ENCODE data around the gene RNF141.

The RNF141 gene

DNA sequence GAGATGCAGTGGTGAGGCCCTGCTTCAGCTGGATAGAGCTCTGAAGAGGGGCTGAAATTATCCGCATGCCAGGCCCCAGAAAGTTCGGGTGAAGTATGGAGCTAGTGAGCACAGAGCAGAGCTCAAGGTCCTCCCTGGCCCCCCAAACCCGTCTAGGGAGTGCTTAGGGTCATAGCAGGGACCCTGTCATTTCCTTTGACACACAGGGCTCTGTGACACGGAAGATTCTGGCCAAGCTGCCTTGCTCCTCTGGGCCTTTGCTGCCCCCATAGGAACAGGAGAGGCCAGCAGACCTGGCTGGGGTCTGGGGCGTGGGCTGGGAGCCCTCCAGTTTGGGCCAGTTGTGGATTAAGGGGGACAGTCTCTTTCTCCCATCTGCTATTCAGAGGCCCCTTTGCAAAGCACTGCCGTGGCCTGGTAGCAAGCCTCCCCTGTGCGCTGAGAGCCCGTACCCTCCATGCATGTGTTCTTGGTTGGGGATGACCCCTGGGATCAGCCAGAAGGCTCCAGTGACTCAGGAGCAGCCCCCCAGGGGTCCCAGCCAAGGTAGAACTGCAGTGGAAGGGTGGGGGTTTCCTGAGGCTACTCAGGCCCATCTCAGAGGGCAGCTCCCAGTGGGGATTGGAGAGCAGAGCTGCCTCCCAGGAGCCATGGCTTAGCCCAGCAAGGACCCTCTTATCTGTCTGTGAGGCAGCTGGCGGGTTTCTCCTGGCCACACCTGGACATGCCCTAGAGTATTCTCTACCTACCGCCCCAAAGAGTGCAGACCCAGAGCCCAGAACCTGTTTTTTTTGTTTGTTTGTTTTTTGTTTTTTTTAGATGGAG is 42.3 kb downstream of the RNF141 start:
- DNase-seq (ENCODE audit: low read depth in 2 of 2) = no peak

GRCh38 chr11:10498022-10498400 is 43.0 kb downstream of the RNF141 start:
- no peak for DNase-seq (ENCODE audit: low read depth in 2 of 2)

DNA sequence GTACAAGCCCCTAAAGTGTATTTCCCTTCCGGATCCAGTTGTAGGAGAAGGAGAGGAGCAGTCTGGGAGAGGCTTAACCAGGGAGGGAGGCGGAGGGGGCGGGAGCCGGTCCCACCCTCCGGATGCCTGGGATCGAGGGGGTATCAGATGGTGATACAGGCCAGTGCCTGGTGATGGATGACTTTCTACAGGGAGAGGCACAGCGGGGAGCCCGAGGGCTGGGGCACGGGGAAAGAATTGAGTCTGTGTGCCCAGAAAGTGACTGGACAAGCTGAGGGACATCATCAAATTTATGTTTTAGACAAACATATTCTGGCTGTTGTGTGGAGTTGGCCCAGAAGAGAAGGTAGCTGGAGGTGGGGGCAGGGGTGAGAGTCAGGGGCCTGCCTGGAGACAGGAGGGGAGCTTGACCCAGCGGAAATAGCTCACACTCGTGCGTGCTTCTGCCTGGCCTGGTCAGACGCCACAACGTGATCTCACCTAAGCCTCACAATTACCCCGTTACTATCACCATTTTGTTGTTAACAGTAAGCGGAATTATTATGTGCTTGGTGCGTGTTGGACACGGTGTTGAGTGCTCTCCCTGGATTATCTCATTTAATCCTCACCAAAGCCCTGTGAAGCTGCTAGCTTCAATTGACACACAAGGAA is 43.5 kb downstream of the RNF141 start:
- no peak for DNase-seq (ENCODE audit: low read depth in 2 of 2)

- DNase-seq (ENCODE audit: low read depth in 2 of 2) = no peak
These were observed 44.6 kb downstream of the RNF141 start for GRCh38 chr11:10496296-10496936.

GRCh38 chr11:10495464-10495786 is 45.6 kb downstream of the RNF141 start:
- DNase-seq (ENCODE audit: low read depth in 2 of 2) = no peak

GRCh38 chr11:10494636-10495463 is 46.1 kb downstream of the RNF141 start:
- DNase-seq (ENCODE audit: low read depth in 2 of 2) = no peak

DNA sequence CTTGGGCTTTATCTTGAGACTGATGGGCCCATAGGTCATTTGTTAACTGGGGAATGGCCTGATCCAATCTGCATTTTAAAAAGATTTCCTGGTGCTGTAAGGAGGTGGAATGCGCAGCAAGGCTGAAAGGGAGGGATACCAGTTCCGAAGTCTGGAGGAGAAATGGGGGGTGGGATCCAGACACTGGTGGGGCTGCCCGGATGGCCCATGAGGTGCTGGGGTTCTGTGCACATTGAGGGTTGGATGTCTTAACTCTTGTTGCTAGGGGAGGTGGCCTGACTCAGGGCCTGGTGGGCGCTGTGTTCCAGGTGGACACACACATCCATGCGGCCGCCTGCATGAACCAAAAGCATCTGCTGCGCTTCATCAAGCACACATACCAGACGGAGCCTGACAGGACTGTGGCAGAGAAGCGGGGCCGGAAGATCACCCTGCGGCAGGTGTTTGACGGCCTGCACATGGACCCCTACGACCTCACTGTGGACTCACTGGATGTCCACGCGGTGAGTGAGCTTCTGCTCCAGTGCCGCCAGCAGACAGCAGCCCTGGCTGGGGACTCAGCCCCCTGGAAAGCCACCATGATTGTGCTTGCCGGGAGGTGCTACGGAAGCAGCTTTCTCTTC is 47.8 kb downstream of the RNF141 start:
- no peak for DNase-seq (ENCODE audit: low read depth in 2 of 2)

- no peak for DNase-seq (ENCODE audit: low read depth in 2 of 2)
These were observed 48.9 kb downstream of the RNF141 start for GRCh38 chr11:10492084-10492483.

- no peak for DNase-seq (ENCODE audit: low read depth in 2 of 2)
These were observed 50.4 kb downstream of the RNF141 start for GRCh38 chr11:10490398-10491241.

DNA sequence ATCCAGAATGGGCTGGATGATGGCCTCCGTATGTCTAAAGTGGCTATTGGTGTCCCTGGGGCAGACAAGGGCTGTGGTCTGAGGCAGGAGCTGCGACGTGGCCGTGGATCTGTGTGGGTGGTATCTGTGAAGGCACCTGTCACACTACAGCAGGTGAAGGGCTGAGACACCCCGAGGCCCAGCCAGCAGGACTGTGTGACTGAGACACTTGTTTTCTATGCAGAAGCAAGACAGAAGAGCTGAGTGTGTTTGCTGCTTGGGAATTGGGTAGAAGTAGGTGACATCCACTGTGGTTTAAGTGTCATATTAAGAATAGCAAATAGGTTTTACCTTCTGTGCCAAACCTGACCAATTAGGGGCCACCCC is 51.0 kb downstream of the RNF141 start:
- DNase-seq (ENCODE audit: low read depth in 2 of 2) = no peak

GRCh38 chr11:10488934-10489691 is 51.9 kb downstream of the RNF141 start:
- no peak for DNase-seq (ENCODE audit: low read depth in 2 of 2)

GRCh38 chr11:10488121-10488933 is 52.7 kb downstream of the RNF141 start:
- DNase-seq (ENCODE audit: low read depth in 2 of 2) = no peak

DNA sequence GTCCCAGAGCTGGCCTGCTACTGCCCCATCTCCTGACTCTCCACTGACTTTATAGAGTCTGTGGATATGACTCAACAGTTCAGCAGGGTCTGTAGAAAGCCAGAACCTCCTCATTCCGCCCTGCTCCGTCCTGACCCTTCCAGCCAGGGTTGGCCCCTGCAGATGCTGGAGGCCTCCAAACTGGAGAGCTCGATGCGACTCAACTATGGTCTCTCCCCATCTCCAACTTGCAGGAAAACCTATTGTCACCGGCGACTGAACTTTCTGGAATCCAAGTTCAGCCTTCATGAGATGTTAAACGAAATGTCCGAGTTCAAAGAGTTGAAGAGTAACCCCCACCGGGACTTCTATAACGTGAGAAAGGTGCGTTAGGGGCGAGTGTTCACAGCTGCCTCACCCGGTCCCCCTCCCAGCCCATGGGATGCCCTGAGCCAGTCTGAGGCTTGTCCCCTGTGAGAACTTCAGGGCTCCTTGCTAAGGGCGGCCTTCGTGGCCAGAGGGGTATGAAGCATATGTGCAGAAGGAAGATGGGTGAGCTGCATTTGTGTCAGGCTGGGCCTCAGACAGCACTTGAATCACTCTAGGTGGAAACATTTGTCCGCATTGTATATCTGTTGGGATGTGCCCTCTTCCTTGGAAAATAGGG is 53.9 kb downstream of the RNF141 start:
- DNase-seq (ENCODE audit: low read depth in 2 of 2) = no peak

DNA sequence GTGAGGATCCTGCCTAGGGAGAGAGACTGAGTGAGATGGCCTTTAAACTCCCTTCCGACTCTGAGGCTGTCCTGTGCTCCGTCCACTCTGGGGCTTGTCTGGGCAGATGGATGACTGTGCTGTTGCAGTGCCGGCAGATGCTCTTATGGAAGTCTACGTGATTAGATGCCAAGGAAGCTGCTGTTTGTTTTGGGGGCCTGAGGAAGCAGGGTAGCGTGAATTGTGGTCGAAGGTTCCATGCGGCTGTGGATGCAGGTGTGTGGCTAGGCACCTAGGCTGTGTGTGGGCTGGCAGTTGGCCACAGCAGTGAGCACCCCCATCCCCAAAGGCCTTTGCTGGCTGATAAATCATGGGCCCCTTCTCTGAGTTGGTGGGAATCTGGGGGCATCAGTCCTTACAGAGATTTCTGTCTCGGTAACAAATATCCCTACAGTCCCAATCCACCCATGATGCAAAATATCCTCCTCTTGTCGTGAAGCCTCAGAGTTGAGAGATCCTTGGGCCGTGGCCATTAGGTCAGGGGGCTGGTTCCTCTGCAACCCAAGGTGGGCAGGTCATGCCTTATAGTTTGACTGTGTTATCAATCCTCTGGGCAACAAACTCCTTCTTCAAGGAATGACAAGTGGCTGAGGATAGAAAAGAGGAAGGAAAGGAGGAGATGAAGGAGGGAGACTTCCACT is 54.7 kb downstream of the RNF141 start:
- DNase-seq (ENCODE audit: low read depth in 2 of 2) = no peak

DNA sequence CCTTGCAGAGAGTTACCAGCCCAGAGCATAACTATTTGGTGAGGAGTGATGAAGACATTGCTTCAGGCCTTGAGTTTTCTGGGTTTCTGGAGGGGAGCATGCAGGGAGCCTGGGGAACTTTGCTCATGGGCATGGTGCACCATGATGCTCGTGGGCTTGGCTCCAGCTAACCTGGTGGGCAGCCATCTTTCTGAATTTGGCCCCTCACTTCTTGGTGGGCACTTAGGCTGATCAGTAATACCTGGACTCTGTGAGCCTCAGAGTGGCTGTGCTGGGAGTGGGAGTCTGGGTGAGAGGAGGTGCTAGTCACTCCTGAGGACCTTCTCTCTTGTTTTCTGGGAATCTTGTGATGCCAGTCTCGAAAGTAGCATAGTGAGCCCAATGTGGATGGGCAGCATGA is 55.3 kb downstream of the RNF141 start:
- no peak for DNase-seq (ENCODE audit: low read depth in 2 of 2)

- DNase-seq (ENCODE audit: low read depth in 2 of 2) = no peak
These were observed 56.4 kb downstream of the RNF141 start for GRCh38 chr11:10484461-10485180.

- no peak for DNase-seq (ENCODE audit: low read depth in 2 of 2)
These were observed 57.4 kb downstream of the RNF141 start for GRCh38 chr11:10483584-10483983.

DNA sequence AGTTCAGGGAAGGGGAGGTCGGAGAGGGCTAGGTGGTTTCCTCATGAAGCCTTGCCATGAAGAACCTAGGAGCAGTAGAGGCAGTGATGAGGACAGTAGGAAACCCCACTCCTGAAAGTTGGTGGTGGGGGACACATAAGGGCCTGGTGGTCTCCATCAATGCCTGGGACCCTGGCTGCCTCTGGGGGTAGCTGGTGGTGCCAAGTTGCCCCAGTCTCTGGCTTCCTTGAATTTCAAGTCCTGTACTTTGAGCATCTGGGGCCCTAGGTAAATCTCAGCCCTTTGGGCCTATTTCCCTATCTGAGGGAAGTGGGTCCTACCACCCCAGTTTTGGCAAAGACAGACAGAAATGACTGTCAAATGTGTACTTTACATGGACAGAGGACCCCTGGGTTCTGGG is 57.8 kb downstream of the RNF141 start:
- no peak for DNase-seq (ENCODE audit: low read depth in 2 of 2)
